ENCODE data around the gene IL12B. TPM values are rescaled to one million over a fixed set of nuclear protein-coding genes. Genes with fewer than 3 reads are reported as not detected.
"Not testable (repeated sequence)": the region's sequence is repeated elsewhere in the genome, so short reads cannot be mapped to it uniquely, and the experiment has no call there.

Gene IL12B
- total RNA-seq, 2 experiments from 2014 or later, result not detected

DNA sequence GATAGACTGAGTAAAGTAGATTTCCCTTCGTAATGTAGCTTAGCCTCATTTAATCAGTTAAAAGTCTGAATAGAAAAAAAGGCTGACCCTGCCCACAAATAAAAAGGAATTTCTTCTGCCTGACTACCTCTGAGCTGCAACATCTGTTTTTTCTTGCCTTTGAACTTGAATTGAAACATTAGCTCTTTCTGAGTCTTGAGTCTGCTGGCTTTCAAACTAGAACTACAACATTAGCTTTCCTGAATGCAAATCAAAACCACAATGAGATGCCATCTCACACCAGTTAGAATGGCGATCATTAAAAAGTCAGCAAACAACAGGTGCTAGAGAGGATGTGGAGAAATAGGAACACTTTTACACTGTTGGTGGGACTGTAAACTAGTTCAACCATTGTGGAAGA is 19.9 kb upstream of the IL12B start:
- H3K9me3 ChIP-seq (ENCODE audit: control insufficient read depth in 1 of 2, insufficient read depth in 1 of 2, low read length in 2 of 2); CTCF ChIA-PET; H3K27me3 Mint-ChIP-seq; H3K27ac Mint-ChIP-seq; ATAC-seq (ENCODE audit: poor library complexity); H3K36me3 Mint-ChIP-seq (ENCODE audit: low read depth); intact Hi-C loops (cut with DNase I, micrococcal nuclease); H3K4me3 Mint-ChIP-seq; H3K4me1 ChIP-seq (ENCODE audit: insufficient read depth, low read length); H3K27me3 ChIP-seq (ENCODE audit: control insufficient read depth in 1 of 2, insufficient read depth in 2 of 2, low read length in 2 of 2); H3K36me3 ChIP-seq (ENCODE audit: insufficient read depth, low read length); H3K27ac ChIP-seq (ENCODE audit: low read depth in 1 of 2, low read length in 2 of 2); H3K4me1 Mint-ChIP-seq (ENCODE audit: low read depth); POLR2A ChIA-PET; DNase-seq; H3K4me3 ChIP-seq (ENCODE audit: low read length); H3K9me3 Mint-ChIP-seq: not testable (repeated sequence)

DNA sequence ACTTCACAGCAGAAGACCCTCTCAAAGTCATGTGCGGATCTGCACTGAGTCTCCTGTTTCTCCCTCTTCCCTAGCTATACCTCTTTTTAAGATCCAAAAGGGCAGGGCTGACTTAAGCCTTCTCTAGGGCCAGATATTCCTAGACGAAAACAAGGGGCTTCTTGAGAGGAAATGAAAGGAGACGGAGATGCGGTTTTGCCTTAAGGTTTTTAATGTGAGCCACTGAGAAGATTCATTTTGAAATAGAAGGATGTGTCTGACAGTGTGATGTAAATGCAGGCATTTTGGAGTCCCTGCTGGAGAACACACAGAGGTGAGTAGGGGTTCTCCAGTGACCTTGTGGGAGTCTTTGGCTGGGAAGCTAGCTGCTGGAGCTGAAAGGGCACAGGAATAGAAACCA is 15.6 kb upstream of the IL12B start:
- intact Hi-C loops (cut with DNase I, micrococcal nuclease), result no loop called here
- CTCF ChIA-PET, result no interaction called here

DNA sequence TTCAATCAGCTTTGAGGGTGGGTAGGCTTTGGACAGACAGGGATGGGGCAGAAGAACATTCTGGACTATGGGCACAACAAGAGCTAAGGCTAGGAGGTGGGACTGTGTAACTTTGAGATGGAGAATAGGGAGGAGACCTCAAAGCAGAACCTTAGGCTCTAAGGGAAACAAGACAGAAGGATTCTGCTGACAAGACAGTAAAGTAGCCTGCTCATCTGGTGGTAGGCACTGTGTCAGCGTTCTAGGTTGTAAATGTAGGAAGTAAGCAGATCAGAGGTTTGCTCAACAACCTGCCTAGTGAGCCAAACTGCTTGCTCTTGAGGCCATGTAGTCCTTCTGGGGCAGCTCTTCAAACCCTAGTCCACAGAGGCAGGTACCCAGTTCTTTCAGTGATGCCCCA is 15.0 kb upstream of the IL12B start:
- H3K27me3 ChIP-seq (ENCODE audit: control insufficient read depth in 1 of 2, insufficient read depth in 2 of 2, low read length in 2 of 2), result no peaks in the 10 kb centered on the region
- H3K4me1 ChIP-seq (ENCODE audit: insufficient read depth, low read length), result peaks cover 33% of the 10 kb centered on the region
- ChIA-PET POLR2A (interaction anchor here (1.0 kb wide), 1 partner anchor 67 kb away, joined by 3 read pairs; no protein-coding TSS in a partner anchor), CTCF (no interaction called here)
- no peak overlapping the region for H3K4me3 ChIP-seq (ENCODE audit: low read length)
- H3K27ac ChIP-seq (ENCODE audit: low read depth in 1 of 2, low read length in 2 of 2), result no peak overlapping the region
- H3K36me3 ChIP-seq (ENCODE audit: insufficient read depth, low read length), result no peaks in the 10 kb centered on the region
- TF ChIP-seq, protein P1, sequence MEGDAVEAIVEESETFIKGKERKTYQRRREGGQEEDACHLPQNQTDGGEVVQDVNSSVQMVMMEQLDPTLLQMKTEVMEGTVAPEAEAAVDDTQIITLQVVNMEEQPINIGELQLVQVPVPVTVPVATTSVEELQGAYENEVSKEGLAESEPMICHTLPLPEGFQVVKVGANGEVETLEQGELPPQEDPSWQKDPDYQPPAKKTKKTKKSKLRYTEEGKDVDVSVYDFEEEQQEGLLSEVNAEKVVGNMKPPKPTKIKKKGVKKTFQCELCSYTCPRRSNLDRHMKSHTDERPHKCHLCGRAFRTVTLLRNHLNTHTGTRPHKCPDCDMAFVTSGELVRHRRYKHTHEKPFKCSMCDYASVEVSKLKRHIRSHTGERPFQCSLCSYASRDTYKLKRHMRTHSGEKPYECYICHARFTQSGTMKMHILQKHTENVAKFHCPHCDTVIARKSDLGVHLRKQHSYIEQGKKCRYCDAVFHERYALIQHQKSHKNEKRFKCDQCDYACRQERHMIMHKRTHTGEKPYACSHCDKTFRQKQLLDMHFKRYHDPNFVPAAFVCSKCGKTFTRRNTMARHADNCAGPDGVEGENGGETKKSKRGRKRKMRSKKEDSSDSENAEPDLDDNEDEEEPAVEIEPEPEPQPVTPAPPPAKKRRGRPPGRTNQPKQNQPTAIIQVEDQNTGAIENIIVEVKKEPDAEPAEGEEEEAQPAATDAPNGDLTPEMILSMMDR (IDR thresholded peaks at IDR 0.05), result no peak
- no peak overlapping the region for H3K27ac Mint-ChIP-seq
- H3K4me3 Mint-ChIP-seq, result no peak overlapping the region
- H3K4me1 Mint-ChIP-seq (ENCODE audit: low read depth), result peaks cover 21% of the 10 kb centered on the region
- H3K9me3 ChIP-seq (ENCODE audit: control insufficient read depth in 1 of 2, insufficient read depth in 1 of 2, low read length in 2 of 2), result peaks cover 0 to 5% of the 10 kb centered on the region in 2 experiments
- no peaks in the 10 kb centered on the region for H3K27me3 Mint-ChIP-seq
- DNase-seq, result peak in 3 of 14 experiments; percentile 17 to 31 (median 20)
- no peaks in the 10 kb centered on the region for H3K36me3 Mint-ChIP-seq (ENCODE audit: low read depth)
- ATAC-seq (ENCODE audit: poor library complexity), result no peak
- intact Hi-C loops (cut with DNase I, micrococcal nuclease), result no loop called here
- H3K9me3 Mint-ChIP-seq, result no peaks in the 10 kb centered on the region

More for the DNA sequence above, 15.6 kb upstream of the IL12B start:
- Histone ChIP-seq H3K4me1 (ENCODE audit: insufficient read depth, low read length) (peaks cover 27% of the 10 kb centered on the region), H3K27me3 (ENCODE audit: control insufficient read depth in 1 of 2, insufficient read depth in 2 of 2, low read length in 2 of 2) (no peaks in the 10 kb centered on the region), H3K9me3 (ENCODE audit: control insufficient read depth in 1 of 2, insufficient read depth in 1 of 2, low read length in 2 of 2) (peaks cover 0 to 5% of the 10 kb centered on the region in 2 experiments), H3K4me3 (ENCODE audit: low read length) (no peak overlapping the region), H3K27ac (ENCODE audit: low read depth in 1 of 2, low read length in 2 of 2) (no peak overlapping the region), H3K36me3 (ENCODE audit: insufficient read depth, low read length) (no peaks in the 10 kb centered on the region)
- H3K9me3 Mint-ChIP-seq, result no peaks in the 10 kb centered on the region
- DNase-seq, result no peak
- peaks cover 15% of the 10 kb centered on the region for H3K4me1 Mint-ChIP-seq (ENCODE audit: low read depth)
- TF ChIP-seq, protein P1 (IDR thresholded peaks at IDR 0.05), result no peak
- no peaks in the 10 kb centered on the region for H3K27me3 Mint-ChIP-seq
- no peak overlapping the region for H3K27ac Mint-ChIP-seq
- no peaks in the 10 kb centered on the region for H3K36me3 Mint-ChIP-seq (ENCODE audit: low read depth)
- no peak for ATAC-seq (ENCODE audit: poor library complexity)
- POLR2A ChIA-PET, result interaction anchor here (1.0 kb wide), 1 partner anchor 67 kb away, joined by 3 read pairs; no protein-coding TSS in a partner anchor
- H3K4me3 Mint-ChIP-seq, result no peak overlapping the region
